Fibroblast of lung (primary cell): ENCODE results near the gene SMCO3. TPM values are rescaled to one million over a fixed set of nuclear protein-coding genes. Genes with fewer than 3 reads are reported as not detected.

ENCODE experiments used
- DNase-seq, 2 donors: peaks; one replicate each; pipeline versions ENCODE4 v3.0.0 to v3.0.0-alpha.2; 2010; ENCODE audit warnings: low read depth in 2 of 2
- H2AFZ ChIP-seq: 2 replicates; pipeline ENCODE4 v1.5.1; 2012; ENCODE audit warnings: low read length, control low read depth, inconsistent platforms
- H3K27ac ChIP-seq: 2 replicates; pipeline ENCODE4 v1.5.1; 2011; ENCODE audit warnings: low read length, control low read depth; ENCODE audit not compliant: insufficient read depth
- H3K27me3 ChIP-seq: 2 replicates; pipeline ENCODE4 v1.5.1; 2011; ENCODE audit warnings: mild to moderate bottlenecking, low read length; ENCODE audit not compliant: control insufficient read depth, insufficient read depth
- H3K36me3 ChIP-seq: 2 replicates; pipeline ENCODE4 v1.5.1; 2011; ENCODE audit warnings: low read length; ENCODE audit not compliant: control insufficient read depth, insufficient read depth
- H3K4me1 ChIP-seq: 2 replicates; pipeline ENCODE4 v1.5.1; 2011; ENCODE audit warnings: low read length; ENCODE audit not compliant: control insufficient read depth, insufficient read depth; ENCODE audit errors: extremely low read depth
- H3K4me2 ChIP-seq: 2 replicates; pipeline ENCODE4 v1.5.1; 2011; ENCODE audit warnings: low read length, control low read depth; ENCODE audit not compliant: insufficient read depth; ENCODE audit errors: extremely low read depth
- H3K4me3 ChIP-seq, 4 experiments: fragments of 200-600 bp in 1 of 4; sonication (generic) in 1 of 4; replicated peaks in 1 of 4; 2 replicates each; pipeline ENCODE4 v1.5.1; 2011 to 2016; ENCODE audit warnings: low read length in 4 of 4, low read depth in 3 of 4, mild to moderate bottlenecking in 3 of 4, control low read depth in 2 of 4, inconsistent platforms in 1 of 4, mixed read lengths in 1 of 4; ENCODE audit not compliant: insufficient read depth in 1 of 4; ENCODE audit errors: control extremely low read depth in 1 of 4
- H3K79me2 ChIP-seq: 2 replicates; pipeline ENCODE4 v1.5.1; 2012; ENCODE audit warnings: mild to moderate bottlenecking, low read length, inconsistent platforms; ENCODE audit not compliant: control insufficient read depth, insufficient read depth
- H3K9ac ChIP-seq: 2 replicates; pipeline ENCODE4 v1.5.1; 2011; ENCODE audit warnings: mild to moderate bottlenecking, low read length, control low read depth; ENCODE audit not compliant: insufficient read depth
- H3K9me3 ChIP-seq: 2 replicates; pipeline ENCODE4 v1.5.1; 2012; ENCODE audit warnings: low read depth, low read length; ENCODE audit not compliant: control insufficient read depth, insufficient read depth
- H4K20me1 ChIP-seq: 2 replicates; pipeline ENCODE4 v1.5.1; 2011; ENCODE audit warnings: low read length; ENCODE audit not compliant: control insufficient read depth, insufficient read depth; ENCODE audit errors: extremely low read depth
- CTCF ChIP-seq, 2 donors: IDR thresholded peaks in 1 of 2; conservative IDR thresholded peaks in 1 of 2; 1 replicate in 1 of 2; 2 replicates in 1 of 2; pipeline ENCODE4 v1.5.1; 2011 to 2012; ENCODE audit warnings: low read length in 2 of 2, control low read depth in 1 of 2, inconsistent platforms in 1 of 2, low read depth in 1 of 2, mild to moderate bottlenecking in 1 of 2
- EZH2 ChIP-seq: IDR thresholded peaks from 2 replicates; pipeline ENCODE4 v1.5.1; 2012; ENCODE audit warnings: low read length, control low read depth, mild to moderate bottlenecking; ENCODE audit errors: missing control alignments
- polyA plus RNA-seq, 2 donors: library from polyadenylated mRNA; depleted of rRNA in 1 of 2; stranded (reverse) in 1 of 2; unstranded in 1 of 2; fragments of >200 nt; gene quantifications; 2 replicates each; pipeline ENCODE4 v1.2.1, GENCODE V29; 2011 to 2012; ENCODE audit warnings: missing spikeins in 1 of 2
- total RNA-seq: library from RNA; depleted of rRNA; stranded (reverse); fragments of >200 nt; gene quantifications from 2 replicates; pipeline ENCODE4 v1.2.1, GENCODE V29; 2014

SMCO3 gene
- total and polyA plus RNA-seq, 2 donors (not counting 1 experiment from before 2014, with no cell fraction given), result 0.16 to 0.17 TPM

GRCh38 chr12:14825256-14825655 lies 11.3 kb upstream of the SMCO3 start:
- Histone ChIP-seq H4K20me1 (no peaks in the 10 kb centered on the region), H3K9ac (no peak overlapping the region), H3K36me3 (no peaks in the 10 kb centered on the region), H3K9me3 (no peaks in the 10 kb centered on the region), H3K79me2 (no peaks in the 10 kb centered on the region), H3K27me3 (no peaks in the 10 kb centered on the region), H3K4me3 (no peak overlapping the region), H3K4me1 (no peaks in the 10 kb centered on the region), H2AFZ (no peak overlapping the region), H3K4me2 (no peak overlapping the region), H3K27ac (no peak overlapping the region)
- TF ChIP-seq EZH2 (no peak), CTCF (conservative IDR thresholded peaks at IDR 0.05 in 1 of 2, IDR thresholded peaks at IDR 0.05 in 1 of 2; ENCODE audit: low read depth in 1 of 2, low read length in 2 of 2) (no peak)
- DNase-seq, result no peak

- Histone ChIP-seq H3K27ac (no peak overlapping the region), H4K20me1 (no peaks in the 10 kb centered on the region), H3K9me3 (no peaks in the 10 kb centered on the region), H3K79me2 (no peaks in the 10 kb centered on the region), H3K4me2 (no peak overlapping the region), H3K36me3 (no peaks in the 10 kb centered on the region), H3K4me1 (no peaks in the 10 kb centered on the region), H2AFZ (no peak overlapping the region), H3K9ac (no peak overlapping the region), H3K27me3 (no peaks in the 10 kb centered on the region), H3K4me3 (no peak overlapping the region)
- TF ChIP-seq CTCF (conservative IDR thresholded peaks at IDR 0.05 in 1 of 2, IDR thresholded peaks at IDR 0.05 in 1 of 2; ENCODE audit: low read depth in 1 of 2, low read length in 2 of 2), result no peak
- TF ChIP-seq EZH2, result no peak
- DNase-seq, result peak; percentile 17 to 23
Measured at GRCh38 chr12:14824012-14824634, 10.1 kb upstream of the SMCO3 start.

- Histone ChIP-seq H3K27ac (no peak overlapping the region), H3K9ac (no peak overlapping the region), H4K20me1 (no peaks in the 10 kb centered on the region), H3K4me3 (no peak overlapping the region), H3K4me1 (no peaks in the 10 kb centered on the region), H3K27me3 (no peaks in the 10 kb centered on the region), H2AFZ (no peak overlapping the region), H3K79me2 (no peaks in the 10 kb centered on the region), H3K4me2 (no peak overlapping the region), H3K9me3 (no peaks in the 10 kb centered on the region), H3K36me3 (no peaks in the 10 kb centered on the region)
- no peak for TF ChIP-seq EZH2
- no peak for TF ChIP-seq CTCF (conservative IDR thresholded peaks at IDR 0.05 in 1 of 2, IDR thresholded peaks at IDR 0.05 in 1 of 2; ENCODE audit: low read depth in 1 of 2, low read length in 2 of 2)
- no peak for DNase-seq
Measured at GRCh38 chr12:14811486-14811885, 2.5 kb downstream of the SMCO3 start.
